Measurements from ENCODE around the gene FAM53B. TPM values are rescaled to one million over a fixed set of nuclear protein-coding genes. Genes with fewer than 3 reads are reported as not detected.
A peak's percentile ranks its signal among the peaks of the same experiment; 100 is the strongest.

Gene FAM53B
- total RNA-seq, 1 donor from 2014 or later, result 41.3 TPM

DNA sequence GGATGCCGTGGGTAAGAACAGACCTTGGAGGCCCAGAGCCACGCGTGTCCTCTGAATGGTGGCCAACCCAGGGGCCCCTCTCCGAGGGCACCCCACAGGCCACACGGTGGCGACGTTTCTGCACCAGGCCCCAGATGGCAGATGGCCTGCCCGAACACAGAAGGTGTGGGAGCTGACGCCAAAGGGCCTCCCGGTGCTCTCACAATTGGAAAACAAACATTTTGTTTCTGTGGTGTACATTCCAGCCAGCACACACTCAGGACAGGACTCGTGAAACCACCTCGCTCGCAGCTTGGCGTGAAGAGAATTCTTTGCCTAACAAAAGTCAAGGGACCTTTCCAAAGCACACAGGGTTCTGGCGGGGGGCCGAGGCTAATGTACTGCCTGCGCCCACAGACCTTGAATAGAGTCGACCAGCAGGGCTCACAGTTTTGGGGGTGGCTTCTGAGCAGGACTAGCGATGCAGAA is 112.1 kb downstream of the FAM53B start:
- no peak for DNase-seq (ENCODE audit: low read depth, low spot score)
- H3K27ac Mint-ChIP-seq (ENCODE audit: unreplicated experiment), result no peak overlapping the region

DNA sequence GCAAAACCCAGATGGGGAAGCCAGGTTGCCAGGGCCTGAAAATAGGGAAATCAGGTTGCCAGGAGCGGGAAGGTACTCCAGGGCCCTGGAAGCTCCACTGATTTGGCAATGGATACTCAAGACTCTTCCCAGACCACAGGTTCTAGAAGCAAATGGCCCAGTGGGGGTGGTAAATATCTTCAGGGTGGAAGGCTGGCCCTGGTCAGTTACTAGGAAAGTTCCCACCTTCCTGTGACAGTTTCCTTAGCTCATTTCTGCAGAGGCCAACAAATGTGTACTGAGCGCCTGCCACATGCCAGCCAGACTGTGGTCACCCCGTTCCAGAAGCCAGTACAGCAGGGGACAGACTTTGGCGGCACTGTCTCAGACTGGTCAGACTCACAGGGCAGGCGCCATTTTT is 113.6 kb downstream of the FAM53B start:
- no peak for DNase-seq (ENCODE audit: low read depth, low spot score)
- TF ChIP-seq, protein P1, sequence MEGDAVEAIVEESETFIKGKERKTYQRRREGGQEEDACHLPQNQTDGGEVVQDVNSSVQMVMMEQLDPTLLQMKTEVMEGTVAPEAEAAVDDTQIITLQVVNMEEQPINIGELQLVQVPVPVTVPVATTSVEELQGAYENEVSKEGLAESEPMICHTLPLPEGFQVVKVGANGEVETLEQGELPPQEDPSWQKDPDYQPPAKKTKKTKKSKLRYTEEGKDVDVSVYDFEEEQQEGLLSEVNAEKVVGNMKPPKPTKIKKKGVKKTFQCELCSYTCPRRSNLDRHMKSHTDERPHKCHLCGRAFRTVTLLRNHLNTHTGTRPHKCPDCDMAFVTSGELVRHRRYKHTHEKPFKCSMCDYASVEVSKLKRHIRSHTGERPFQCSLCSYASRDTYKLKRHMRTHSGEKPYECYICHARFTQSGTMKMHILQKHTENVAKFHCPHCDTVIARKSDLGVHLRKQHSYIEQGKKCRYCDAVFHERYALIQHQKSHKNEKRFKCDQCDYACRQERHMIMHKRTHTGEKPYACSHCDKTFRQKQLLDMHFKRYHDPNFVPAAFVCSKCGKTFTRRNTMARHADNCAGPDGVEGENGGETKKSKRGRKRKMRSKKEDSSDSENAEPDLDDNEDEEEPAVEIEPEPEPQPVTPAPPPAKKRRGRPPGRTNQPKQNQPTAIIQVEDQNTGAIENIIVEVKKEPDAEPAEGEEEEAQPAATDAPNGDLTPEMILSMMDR (conservative IDR thresholded peaks at IDR 0.05), result no peak
- Mint-ChIP-seq H3K27me3 (ENCODE audit: low read depth) (no peaks in the 10 kb centered on the region), H3K4me3 (no peak overlapping the region), H3K4me1 (peaks cover 14% of the 10 kb centered on the region), H3K36me3 (ENCODE audit: low read depth) (peaks cover 6% of the 10 kb centered on the region), H3K9me3 (no peaks in the 10 kb centered on the region), H3K27ac (ENCODE audit: unreplicated experiment) (no peak overlapping the region)

More for the DNA sequence above, 112.1 kb downstream of the FAM53B start:
- H3K36me3 Mint-ChIP-seq (ENCODE audit: low read depth), result peaks cover 6% of the 10 kb centered on the region
- TF ChIP-seq, protein P1 (conservative IDR thresholded peaks at IDR 0.05), result peak; percentile 49
- no peaks in the 10 kb centered on the region for H3K27me3 Mint-ChIP-seq (ENCODE audit: low read depth)
- no peaks in the 10 kb centered on the region for H3K9me3 Mint-ChIP-seq
- peaks cover 9% of the 10 kb centered on the region for H3K4me1 Mint-ChIP-seq
- H3K4me3 Mint-ChIP-seq, result no peak overlapping the region

DNA sequence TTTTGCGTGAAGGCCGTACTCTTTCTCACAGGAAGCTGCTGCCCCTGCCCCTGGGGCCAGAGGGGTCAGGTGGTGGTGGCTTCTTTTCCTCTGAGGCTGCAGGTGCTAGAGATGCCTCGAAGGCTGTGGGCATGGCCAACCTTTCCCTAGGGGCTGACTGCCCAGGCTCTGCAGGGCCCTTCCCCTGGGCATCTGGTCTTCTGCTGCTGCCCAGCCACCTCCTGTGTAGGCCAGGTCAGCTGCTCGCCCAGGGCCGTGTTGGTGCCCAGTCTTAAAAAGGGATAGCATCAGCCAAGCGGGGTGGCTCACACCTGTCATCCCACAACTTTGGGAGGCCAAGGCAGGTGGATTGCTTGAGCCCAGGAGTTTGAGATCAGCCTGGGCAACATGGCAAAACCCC is 114.3 kb downstream of the FAM53B start:
- Mint-ChIP-seq H3K27me3 (ENCODE audit: low read depth) (no peaks in the 10 kb centered on the region), H3K27ac (ENCODE audit: unreplicated experiment) (no peak overlapping the region), H3K9me3 (no peaks in the 10 kb centered on the region), H3K4me1 (peaks cover 18% of the 10 kb centered on the region), H3K4me3 (no peak overlapping the region), H3K36me3 (ENCODE audit: low read depth) (peaks cover 6% of the 10 kb centered on the region)
- TF ChIP-seq, protein P1 (conservative IDR thresholded peaks at IDR 0.05), result no peak
- no peak for DNase-seq (ENCODE audit: low read depth, low spot score)

DNA sequence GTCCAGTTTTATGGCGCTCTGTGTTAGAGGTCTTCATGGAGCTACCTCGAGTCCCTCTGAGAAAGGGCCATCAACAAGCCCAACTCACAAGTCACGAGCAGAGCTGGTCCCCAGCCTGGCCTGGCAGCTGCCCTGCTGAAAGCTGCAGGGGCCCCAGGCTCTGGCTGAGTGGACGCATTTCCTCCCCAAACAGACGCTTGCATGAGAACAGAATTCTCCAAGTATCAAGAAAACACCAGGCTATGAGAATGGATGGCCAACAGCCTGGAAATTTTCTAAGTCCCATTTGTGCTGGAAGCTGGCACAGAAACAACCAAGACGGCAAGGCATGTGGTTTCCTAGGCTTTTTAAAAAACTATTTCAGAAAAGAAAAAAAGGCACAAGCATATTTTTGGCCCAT is 114.8 kb downstream of the FAM53B start:
- TF ChIP-seq, protein P1 (conservative IDR thresholded peaks at IDR 0.05), result no peak
- H3K27me3 Mint-ChIP-seq (ENCODE audit: low read depth), result no peaks in the 10 kb centered on the region
- no peak for DNase-seq (ENCODE audit: low read depth, low spot score)
- peaks cover 20% of the 10 kb centered on the region for H3K4me1 Mint-ChIP-seq
- H3K27ac Mint-ChIP-seq (ENCODE audit: unreplicated experiment), result no peak overlapping the region
- peaks cover 4% of the 10 kb centered on the region for H3K36me3 Mint-ChIP-seq (ENCODE audit: low read depth)
- H3K9me3 Mint-ChIP-seq, result no peaks in the 10 kb centered on the region
- H3K4me3 Mint-ChIP-seq, result no peak overlapping the region

DNA sequence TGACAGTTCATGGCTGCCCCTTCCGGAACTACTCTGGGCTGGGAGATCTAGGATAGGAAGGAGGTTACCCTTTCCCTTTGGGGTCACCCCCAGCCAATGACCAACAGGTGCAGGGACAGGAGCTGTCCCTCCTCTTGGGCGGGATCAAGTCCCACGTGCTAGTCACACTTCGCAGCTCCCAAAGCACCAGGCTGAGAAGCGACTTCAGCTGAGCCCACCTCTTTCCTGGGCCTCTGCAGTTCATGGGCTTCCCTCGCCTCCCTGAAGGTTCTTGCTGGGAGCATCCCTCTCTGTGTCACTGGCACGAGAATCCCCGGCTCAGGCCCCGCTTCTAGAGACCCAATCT is 115.5 kb downstream of the FAM53B start:
- Mint-ChIP-seq H3K4me3 (no peak overlapping the region), H3K4me1 (peaks cover 25% of the 10 kb centered on the region), H3K9me3 (no peaks in the 10 kb centered on the region), H3K36me3 (ENCODE audit: low read depth) (peaks cover 3% of the 10 kb centered on the region), H3K27ac (ENCODE audit: unreplicated experiment) (no peak overlapping the region), H3K27me3 (ENCODE audit: low read depth) (no peaks in the 10 kb centered on the region)
- DNase-seq (ENCODE audit: low read depth, low spot score), result no peak
- TF ChIP-seq, protein P1 (conservative IDR thresholded peaks at IDR 0.05), result no peak
